ENCODE results near the gene HSD17B12. TPM values are rescaled to one million over a fixed set of nuclear protein-coding genes. Genes with fewer than 3 reads are reported as not detected.

HSD17B12 gene
- total RNA-seq, 4 donors from 2014 or later: 27.9 to 161 (median 99.8) TPM

DNA sequence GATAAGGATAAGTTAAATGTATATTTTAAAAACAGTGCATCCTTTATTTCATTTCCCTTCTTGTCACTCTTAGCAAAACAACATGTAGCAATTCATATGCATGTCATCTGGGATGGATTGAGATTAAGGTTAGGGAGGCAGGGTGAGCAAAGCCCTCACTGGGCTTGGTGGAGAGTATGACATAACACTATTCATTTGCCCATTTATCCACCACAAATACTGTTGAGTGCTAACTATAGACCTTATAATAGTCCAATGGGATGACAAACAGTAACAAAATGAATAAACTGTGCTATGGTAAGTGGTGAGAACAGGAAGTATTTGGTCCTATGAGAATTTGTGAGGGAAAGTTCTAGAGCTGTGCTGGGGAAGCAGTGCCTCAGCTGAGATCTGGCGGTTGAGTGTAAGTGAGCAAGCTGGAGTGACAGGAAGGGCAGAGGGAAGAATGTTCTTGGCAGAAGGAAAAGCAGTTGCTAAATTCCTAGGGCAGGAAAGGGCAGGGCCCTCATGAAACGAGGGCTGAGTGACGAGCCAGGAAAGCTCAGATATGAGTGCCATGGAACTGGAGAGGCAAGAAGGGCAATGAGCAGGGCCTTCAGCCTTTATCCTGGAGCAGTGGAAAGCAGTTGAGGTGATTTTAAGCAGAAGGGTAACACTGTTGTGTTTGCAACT is 6.7 kb downstream of the HSD17B12 start:
- H3K27me3 ChIP-seq: no peaks in the 10 kb centered on the region
- intact Hi-C loops (cut with DNase I; ENCODE audit: low total_unique reads): no loop called here
- peak overlapping the region in 1 of 2 donors; percentile 53 for H3K27ac ChIP-seq
- H3K4me3 ChIP-seq: no peak overlapping the region
- peak in 1 of 2 donors; percentile 25 for DNase-seq
- TF ChIP-seq, protein P1, sequence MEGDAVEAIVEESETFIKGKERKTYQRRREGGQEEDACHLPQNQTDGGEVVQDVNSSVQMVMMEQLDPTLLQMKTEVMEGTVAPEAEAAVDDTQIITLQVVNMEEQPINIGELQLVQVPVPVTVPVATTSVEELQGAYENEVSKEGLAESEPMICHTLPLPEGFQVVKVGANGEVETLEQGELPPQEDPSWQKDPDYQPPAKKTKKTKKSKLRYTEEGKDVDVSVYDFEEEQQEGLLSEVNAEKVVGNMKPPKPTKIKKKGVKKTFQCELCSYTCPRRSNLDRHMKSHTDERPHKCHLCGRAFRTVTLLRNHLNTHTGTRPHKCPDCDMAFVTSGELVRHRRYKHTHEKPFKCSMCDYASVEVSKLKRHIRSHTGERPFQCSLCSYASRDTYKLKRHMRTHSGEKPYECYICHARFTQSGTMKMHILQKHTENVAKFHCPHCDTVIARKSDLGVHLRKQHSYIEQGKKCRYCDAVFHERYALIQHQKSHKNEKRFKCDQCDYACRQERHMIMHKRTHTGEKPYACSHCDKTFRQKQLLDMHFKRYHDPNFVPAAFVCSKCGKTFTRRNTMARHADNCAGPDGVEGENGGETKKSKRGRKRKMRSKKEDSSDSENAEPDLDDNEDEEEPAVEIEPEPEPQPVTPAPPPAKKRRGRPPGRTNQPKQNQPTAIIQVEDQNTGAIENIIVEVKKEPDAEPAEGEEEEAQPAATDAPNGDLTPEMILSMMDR (IDR thresholded peaks at IDR 0.05): no peak
- no peak for TF ChIP-seq POLR2A (IDR thresholded peaks at IDR 0.05)
- H3K36me3 ChIP-seq: no peaks in the 10 kb centered on the region
- no peaks in the 10 kb centered on the region for H3K9me3 ChIP-seq
- H3K4me1 ChIP-seq: no peaks in the 10 kb centered on the region

DNA sequence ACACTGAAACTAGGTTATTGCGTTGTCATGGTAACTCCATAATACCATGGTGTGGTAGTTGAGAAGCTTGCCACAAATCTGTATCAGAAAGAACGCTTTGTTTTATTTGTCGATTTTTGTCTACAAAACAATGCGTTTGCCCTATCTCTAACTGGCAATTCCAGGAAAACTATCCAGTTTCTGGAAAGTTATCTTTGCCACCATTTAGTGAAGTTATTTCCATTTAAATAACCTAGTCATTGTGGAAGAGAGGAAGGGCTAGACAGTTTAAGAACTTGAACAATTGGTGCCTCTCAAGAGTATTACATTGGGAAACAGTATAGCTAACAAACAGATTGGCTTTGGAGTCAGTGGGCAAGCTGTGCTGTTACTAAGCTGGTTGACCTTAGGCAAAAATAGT is 7.9 kb downstream of the HSD17B12 start:
- no peak for DNase-seq
- H3K4me1 ChIP-seq: no peaks in the 10 kb centered on the region

DNA sequence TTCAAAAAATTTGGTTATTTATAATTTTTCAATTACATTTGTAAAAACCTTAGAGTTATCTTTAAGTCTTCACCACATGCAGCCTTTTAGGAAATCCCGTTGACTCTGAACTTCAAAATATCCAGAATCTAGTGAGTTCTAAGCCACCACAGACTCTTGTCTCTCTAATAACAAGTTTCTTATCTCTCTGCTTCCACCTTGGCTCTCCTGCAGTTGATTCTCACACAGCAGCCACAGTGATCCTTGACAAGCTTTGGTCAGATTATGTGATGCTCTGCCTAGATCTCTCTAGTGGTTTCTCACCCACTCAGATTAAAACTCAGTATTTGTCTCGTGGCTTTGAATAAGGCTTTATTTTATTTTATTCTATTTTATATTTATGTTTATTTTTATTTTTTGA is 8.6 kb downstream of the HSD17B12 start:
- H3K27ac ChIP-seq: no peak overlapping the region
- intact Hi-C loops (cut with DNase I; ENCODE audit: low total_unique reads): no loop called here
- H3K4me3 ChIP-seq: no peak overlapping the region
- no peak for DNase-seq
- H3K9me3 ChIP-seq: no peaks in the 10 kb centered on the region
- no peaks in the 10 kb centered on the region for H3K27me3 ChIP-seq
- H3K36me3 ChIP-seq: no peaks in the 10 kb centered on the region
- H3K4me1 ChIP-seq: no peaks in the 10 kb centered on the region
- no peak for TF ChIP-seq POLR2A (IDR thresholded peaks at IDR 0.05)
- TF ChIP-seq, protein P1 (IDR thresholded peaks at IDR 0.05): no peak

More for the DNA sequence above, 7.9 kb downstream of the HSD17B12 start:
- Histone ChIP-seq H3K4me3 (no peak overlapping the region), H3K9me3 (no peaks in the 10 kb centered on the region), H3K27me3 (no peaks in the 10 kb centered on the region), H3K36me3 (no peaks in the 10 kb centered on the region), H3K27ac (no peak overlapping the region)
- TF ChIP-seq, protein P1 (IDR thresholded peaks at IDR 0.05): no peak
- no peak for TF ChIP-seq POLR2A (IDR thresholded peaks at IDR 0.05)
- intact Hi-C loops (cut with DNase I; ENCODE audit: low total_unique reads): no loop called here

DNA sequence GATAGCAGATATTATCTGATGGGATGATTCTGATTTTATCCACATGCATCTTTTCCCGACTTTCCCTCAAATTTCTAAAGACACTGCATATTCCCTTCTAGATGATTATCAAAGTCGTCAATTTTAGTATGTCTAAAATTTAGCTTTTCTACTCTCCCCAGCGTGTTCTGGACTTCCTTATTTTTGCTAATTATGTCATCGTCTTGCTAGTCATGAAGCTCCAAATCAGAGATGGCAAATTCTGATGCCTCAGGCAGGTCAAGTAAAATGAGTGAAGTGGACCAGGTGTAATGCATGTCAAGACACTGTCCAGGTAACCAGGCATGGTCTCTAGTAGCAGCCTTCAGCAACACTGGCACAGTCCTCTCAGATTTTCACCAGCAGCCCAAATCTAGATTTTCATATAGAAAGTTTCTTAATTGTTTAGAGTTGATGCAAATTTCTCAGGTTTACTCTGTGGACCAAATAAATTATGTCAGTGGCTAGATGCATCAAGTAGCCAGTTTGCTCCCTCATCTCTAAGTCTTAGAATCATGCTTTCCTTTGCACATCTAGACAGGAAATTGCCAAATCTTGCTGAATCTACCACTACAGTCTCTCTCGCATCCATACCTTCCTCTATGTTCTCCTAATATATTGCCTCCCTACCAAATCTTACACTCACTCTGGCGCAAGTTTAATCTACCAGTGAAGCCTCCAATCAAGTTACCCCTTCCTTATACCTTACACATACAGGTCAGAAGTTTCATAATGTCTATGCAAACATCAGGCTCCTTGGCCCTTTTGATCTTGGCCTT is 10.6 kb downstream of the HSD17B12 start:
- H3K4me3 ChIP-seq: no peak overlapping the region
- H3K4me1 ChIP-seq: no peaks in the 10 kb centered on the region
- H3K36me3 ChIP-seq: no peaks in the 10 kb centered on the region
- TF ChIP-seq, protein P1 (IDR thresholded peaks at IDR 0.05): no peak
- TF ChIP-seq POLR2A (IDR thresholded peaks at IDR 0.05): no peak
- no peak overlapping the region for H3K27ac ChIP-seq
- intact Hi-C loops (cut with DNase I; ENCODE audit: low total_unique reads): no loop called here
- H3K9me3 ChIP-seq: no peaks in the 10 kb centered on the region
- no peak for DNase-seq
- no peaks in the 10 kb centered on the region for H3K27me3 ChIP-seq

DNA sequence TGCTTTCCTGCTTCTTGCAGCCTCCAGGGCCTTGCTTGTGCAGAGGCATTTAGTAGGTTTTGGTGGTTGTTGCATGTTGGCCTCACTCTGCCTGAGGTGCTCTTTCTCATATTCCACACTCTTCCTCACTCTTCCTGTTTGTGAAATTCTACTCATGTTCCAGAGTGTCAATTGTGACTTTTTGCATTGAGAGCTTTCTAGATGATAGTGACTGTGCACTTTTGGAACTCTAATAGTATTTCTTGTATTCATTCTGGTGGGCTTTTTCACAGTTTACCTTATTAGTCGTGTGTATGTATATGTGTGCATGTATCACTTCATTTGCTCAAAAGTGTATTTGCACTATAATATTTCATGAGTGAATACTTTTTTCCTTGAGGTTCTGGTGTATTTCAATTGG is 11.3 kb downstream of the HSD17B12 start:
- Histone ChIP-seq H3K4me3 (no peak overlapping the region), H3K36me3 (no peaks in the 10 kb centered on the region), H3K27ac (no peak overlapping the region), H3K4me1 (no peaks in the 10 kb centered on the region), H3K9me3 (no peaks in the 10 kb centered on the region), H3K27me3 (no peaks in the 10 kb centered on the region)
- TF ChIP-seq, protein P1 (IDR thresholded peaks at IDR 0.05): no peak
- no peak for TF ChIP-seq POLR2A (IDR thresholded peaks at IDR 0.05)
- intact Hi-C loops (cut with DNase I; ENCODE audit: low total_unique reads): no loop called here
- DNase-seq: no peak
